ENCODE measurements around the gene SYNDIG1. TPM values are rescaled to one million over a fixed set of nuclear protein-coding genes. Genes with fewer than 3 reads are reported as not detected.

Gene SYNDIG1
- total RNA-seq, 1 donor from 2014 or later = 5.7 TPM

DNA sequence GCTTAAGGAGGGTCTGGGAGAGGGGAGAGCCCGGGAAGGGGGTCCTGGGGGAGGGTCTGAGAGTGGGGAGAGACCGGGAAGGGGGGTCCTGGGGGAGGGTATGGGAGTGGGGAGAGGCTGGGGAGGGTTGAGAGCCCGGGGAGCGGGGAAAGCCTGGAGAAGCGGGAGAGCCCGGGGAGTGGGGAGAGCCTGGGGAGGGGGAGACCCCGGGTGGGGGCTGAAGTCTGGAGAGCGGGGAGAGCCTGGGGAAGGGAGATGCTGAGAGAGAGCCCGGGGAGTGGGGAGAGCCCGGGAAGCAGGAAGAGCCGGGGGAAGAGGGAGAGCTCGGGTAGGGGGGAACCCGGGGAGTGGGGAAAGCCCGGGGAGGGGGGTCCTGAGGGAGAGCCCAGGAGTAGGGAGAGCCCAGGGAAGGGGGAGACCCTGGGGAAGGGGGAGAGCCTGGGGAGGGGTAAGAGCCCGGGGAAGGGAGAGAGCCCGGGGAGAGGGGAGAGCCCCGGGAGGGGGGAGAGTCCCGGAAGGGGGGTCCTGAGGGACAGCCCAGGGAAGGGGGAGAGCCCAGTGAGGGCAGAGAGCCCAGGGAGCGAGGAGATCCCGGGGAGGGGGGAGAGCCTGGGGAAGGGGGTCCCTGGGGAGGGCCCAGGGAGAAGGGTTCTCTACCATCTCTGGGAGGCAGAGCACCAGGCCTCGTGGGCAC is 148.5 kb downstream of the SYNDIG1 start:
- H3K9me3 ChIP-seq (ENCODE audit: insufficient read depth, low read depth, low read length) = no peaks in the 10 kb centered on the region
- DNase-seq (ENCODE audit: low read depth) = no peak
- H3K9ac ChIP-seq (ENCODE audit: low read length) = no peak overlapping the region
- H3K9me3 Mint-ChIP-seq (ENCODE audit: unreplicated experiment) = no peaks in the 10 kb centered on the region
- no peaks in the 10 kb centered on the region for H3K36me3 ChIP-seq (ENCODE audit: insufficient read depth, low read length)
- no peak overlapping the region for H2AFZ ChIP-seq (ENCODE audit: low read depth, low read length)
- peaks cover 5% of the 10 kb centered on the region for H3K4me1 Mint-ChIP-seq (ENCODE audit: low read depth, unreplicated experiment)
- no peak for TF ChIP-seq EZH2 (IDR thresholded peaks at IDR 0.05; ENCODE audit: insufficient read depth, low read length)
- TF ChIP-seq, protein P1, sequence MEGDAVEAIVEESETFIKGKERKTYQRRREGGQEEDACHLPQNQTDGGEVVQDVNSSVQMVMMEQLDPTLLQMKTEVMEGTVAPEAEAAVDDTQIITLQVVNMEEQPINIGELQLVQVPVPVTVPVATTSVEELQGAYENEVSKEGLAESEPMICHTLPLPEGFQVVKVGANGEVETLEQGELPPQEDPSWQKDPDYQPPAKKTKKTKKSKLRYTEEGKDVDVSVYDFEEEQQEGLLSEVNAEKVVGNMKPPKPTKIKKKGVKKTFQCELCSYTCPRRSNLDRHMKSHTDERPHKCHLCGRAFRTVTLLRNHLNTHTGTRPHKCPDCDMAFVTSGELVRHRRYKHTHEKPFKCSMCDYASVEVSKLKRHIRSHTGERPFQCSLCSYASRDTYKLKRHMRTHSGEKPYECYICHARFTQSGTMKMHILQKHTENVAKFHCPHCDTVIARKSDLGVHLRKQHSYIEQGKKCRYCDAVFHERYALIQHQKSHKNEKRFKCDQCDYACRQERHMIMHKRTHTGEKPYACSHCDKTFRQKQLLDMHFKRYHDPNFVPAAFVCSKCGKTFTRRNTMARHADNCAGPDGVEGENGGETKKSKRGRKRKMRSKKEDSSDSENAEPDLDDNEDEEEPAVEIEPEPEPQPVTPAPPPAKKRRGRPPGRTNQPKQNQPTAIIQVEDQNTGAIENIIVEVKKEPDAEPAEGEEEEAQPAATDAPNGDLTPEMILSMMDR (IDR thresholded peaks at IDR 0.05; ENCODE audit: insufficient read depth, low read depth, low read length) = no peak
- H3K4me1 ChIP-seq (ENCODE audit: insufficient read depth, low read length) = peaks cover 4% of the 10 kb centered on the region
- H3K27ac ChIP-seq (ENCODE audit: low read depth, low read length) = no peak overlapping the region
- no peaks in the 10 kb centered on the region for H4K20me1 ChIP-seq (ENCODE audit: insufficient read depth, low read length)
- no peak overlapping the region for H3K4me3 ChIP-seq (ENCODE audit: insufficient read depth, low read depth, low read length)
- FAIRE-seq = no peak
- no peak overlapping the region for H3K27ac Mint-ChIP-seq (ENCODE audit: unreplicated experiment)
- H3K4me2 ChIP-seq (ENCODE audit: low read length) = no peak overlapping the region
- no peaks in the 10 kb centered on the region for H3K27me3 ChIP-seq (ENCODE audit: insufficient read depth, low read length)
- H3K27me3 Mint-ChIP-seq (ENCODE audit: low read depth, unreplicated experiment) = peaks cover 7% of the 10 kb centered on the region
- no peaks in the 10 kb centered on the region for H3K79me2 ChIP-seq (ENCODE audit: insufficient read depth, low read length)
- H3K36me3 Mint-ChIP-seq (ENCODE audit: low read depth, unreplicated experiment) = no peaks in the 10 kb centered on the region
- H3K4me3 Mint-ChIP-seq (ENCODE audit: unreplicated experiment) = no peak overlapping the region

DNA sequence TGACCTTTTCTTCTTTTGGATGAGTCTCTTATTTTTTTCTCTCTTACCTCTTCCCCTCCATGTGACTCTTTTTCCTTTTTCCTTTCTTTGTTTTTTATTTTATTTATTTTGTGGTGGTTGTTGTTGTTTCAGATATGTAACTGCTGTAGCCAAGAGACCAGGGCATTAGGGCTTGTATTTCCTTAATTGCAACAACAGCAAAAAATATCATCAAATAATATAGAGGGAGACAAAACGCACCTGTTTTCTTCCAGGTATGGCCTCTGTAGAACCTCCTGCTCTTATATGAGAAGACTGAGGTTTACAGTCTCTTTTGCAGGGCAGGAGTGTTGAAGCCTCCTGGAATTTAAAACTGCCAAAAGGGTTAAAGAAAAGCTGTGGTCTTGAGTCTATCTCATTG is 149.3 kb downstream of the SYNDIG1 start:
- Mint-ChIP-seq H3K4me1 (ENCODE audit: low read depth, unreplicated experiment) (peaks cover 4% of the 10 kb centered on the region), H3K4me3 (ENCODE audit: unreplicated experiment) (no peak overlapping the region), H3K27me3 (ENCODE audit: low read depth, unreplicated experiment) (peaks cover 7% of the 10 kb centered on the region), H3K27ac (ENCODE audit: unreplicated experiment) (no peak overlapping the region), H3K36me3 (ENCODE audit: low read depth, unreplicated experiment) (no peaks in the 10 kb centered on the region), H3K9me3 (ENCODE audit: unreplicated experiment) (no peaks in the 10 kb centered on the region)
- no peak overlapping the region for H2AFZ ChIP-seq (ENCODE audit: low read depth, low read length)
- no peak overlapping the region for H3K4me3 ChIP-seq (ENCODE audit: insufficient read depth, low read depth, low read length)
- H3K27me3 ChIP-seq (ENCODE audit: insufficient read depth, low read length) = no peaks in the 10 kb centered on the region
- DNase-seq (ENCODE audit: low read depth) = no peak
- no peak overlapping the region for H3K9ac ChIP-seq (ENCODE audit: low read length)
- H3K36me3 ChIP-seq (ENCODE audit: insufficient read depth, low read length) = no peaks in the 10 kb centered on the region
- no peaks in the 10 kb centered on the region for H3K79me2 ChIP-seq (ENCODE audit: insufficient read depth, low read length)
- H3K9me3 ChIP-seq (ENCODE audit: insufficient read depth, low read depth, low read length) = no peaks in the 10 kb centered on the region
- FAIRE-seq = no peak
- no peak overlapping the region for H3K27ac ChIP-seq (ENCODE audit: low read depth, low read length)
- H3K4me2 ChIP-seq (ENCODE audit: low read length) = no peak overlapping the region
- no peaks in the 10 kb centered on the region for H3K4me1 ChIP-seq (ENCODE audit: insufficient read depth, low read length)
- TF ChIP-seq, protein P1 (IDR thresholded peaks at IDR 0.05; ENCODE audit: insufficient read depth, low read depth, low read length) = no peak
- TF ChIP-seq EZH2 (IDR thresholded peaks at IDR 0.05; ENCODE audit: insufficient read depth, low read length) = no peak
- no peaks in the 10 kb centered on the region for H4K20me1 ChIP-seq (ENCODE audit: insufficient read depth, low read length)

DNA sequence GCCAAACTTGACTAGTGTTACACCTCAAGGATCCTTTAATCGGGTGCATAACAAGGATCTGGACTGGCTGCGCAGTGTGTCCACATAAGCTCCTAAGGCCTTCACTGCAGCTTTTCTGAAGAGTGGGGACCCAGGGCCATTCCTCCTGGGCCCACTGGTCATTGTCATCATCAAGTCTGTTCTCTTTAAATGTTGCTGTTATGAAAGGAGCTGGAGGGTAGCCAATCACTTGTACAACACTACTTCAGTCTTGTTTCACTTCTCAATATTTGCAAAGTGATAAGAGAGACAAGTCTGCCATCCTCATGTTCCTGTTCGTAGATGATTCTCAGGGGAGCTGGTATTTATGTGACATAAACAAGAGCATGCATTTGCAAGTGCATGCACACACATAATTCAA is 149.8 kb downstream of the SYNDIG1 start:
- no peak overlapping the region for H3K27ac ChIP-seq (ENCODE audit: low read depth, low read length)
- Mint-ChIP-seq H3K27ac (ENCODE audit: unreplicated experiment) (no peak overlapping the region), H3K9me3 (ENCODE audit: unreplicated experiment) (no peaks in the 10 kb centered on the region), H3K27me3 (ENCODE audit: low read depth, unreplicated experiment) (peaks cover 7% of the 10 kb centered on the region), H3K36me3 (ENCODE audit: low read depth, unreplicated experiment) (no peaks in the 10 kb centered on the region), H3K4me1 (ENCODE audit: low read depth, unreplicated experiment) (peaks cover 4% of the 10 kb centered on the region), H3K4me3 (ENCODE audit: unreplicated experiment) (no peak overlapping the region)
- TF ChIP-seq, protein P1 (IDR thresholded peaks at IDR 0.05; ENCODE audit: insufficient read depth, low read depth, low read length) = no peak
- TF ChIP-seq EZH2 (IDR thresholded peaks at IDR 0.05; ENCODE audit: insufficient read depth, low read length) = no peak
- no peaks in the 10 kb centered on the region for H4K20me1 ChIP-seq (ENCODE audit: insufficient read depth, low read length)
- no peak overlapping the region for H3K4me2 ChIP-seq (ENCODE audit: low read length)
- no peaks in the 10 kb centered on the region for H3K4me1 ChIP-seq (ENCODE audit: insufficient read depth, low read length)
- H3K36me3 ChIP-seq (ENCODE audit: insufficient read depth, low read length) = no peaks in the 10 kb centered on the region
- no peak for DNase-seq (ENCODE audit: low read depth)
- H3K79me2 ChIP-seq (ENCODE audit: insufficient read depth, low read length) = no peaks in the 10 kb centered on the region
- H3K4me3 ChIP-seq (ENCODE audit: insufficient read depth, low read depth, low read length) = no peak overlapping the region
- no peak overlapping the region for H2AFZ ChIP-seq (ENCODE audit: low read depth, low read length)
- H3K9ac ChIP-seq (ENCODE audit: low read length) = no peak overlapping the region
- no peaks in the 10 kb centered on the region for H3K27me3 ChIP-seq (ENCODE audit: insufficient read depth, low read length)
- no peaks in the 10 kb centered on the region for H3K9me3 ChIP-seq (ENCODE audit: insufficient read depth, low read depth, low read length)
- FAIRE-seq = no peak

Measured in astrocyte (in vitro differentiated cells and primary cell).